UCSD-AML1 (cell line): ENCODE measurements around the gene DCAKD.

Experiments used
- DNase-seq: peaks from one replicate; lab custom pipeline; 2025; ENCODE audit not compliant: unreplicated experiment; lab: John Stamatoyannopoulos, UW

The DCAKD gene

GRCh38 chr17:45051060-45051719, at the start of gene DCAKD:
DCAKD (minus strand) TSS chr17:45051632; CDS start chr17:45034885, 16,747 bp downstream.
- DNase-seq, result peak; percentile 96

- DNase-seq, result peak; percentile 73
Observed at GRCh38 chr17:45098869-45099616, 47.6 kb upstream of the DCAKD start.

- DNase-seq, result no peak
Observed at GRCh38 chr17:45098081-45098868, 46.8 kb upstream of the DCAKD start.

GRCh38 chr17:45096926-45097325, 45.5 kb upstream of the DCAKD start:
- no peak for DNase-seq

DNA sequence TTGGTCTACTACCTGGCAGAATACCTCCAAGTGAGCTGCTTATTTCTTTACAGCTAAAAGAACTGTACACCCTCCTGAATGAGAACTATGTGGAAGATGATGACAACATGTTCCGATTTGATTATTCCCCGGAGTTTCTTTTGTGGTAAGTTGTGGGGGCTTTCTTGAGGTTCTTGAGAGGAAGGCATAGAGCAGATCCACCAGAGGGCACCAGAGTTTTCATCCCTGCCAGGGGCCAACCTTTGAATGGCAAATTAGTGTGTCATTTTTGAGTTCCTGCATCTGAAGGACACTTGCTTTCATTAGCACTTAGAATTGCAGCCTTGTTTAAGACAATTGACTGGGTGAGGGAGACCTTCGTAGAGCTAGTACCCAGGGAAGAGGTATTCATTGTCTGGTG, 44.7 kb upstream of the DCAKD start:
- DNase-seq, result no peak

DNA sequence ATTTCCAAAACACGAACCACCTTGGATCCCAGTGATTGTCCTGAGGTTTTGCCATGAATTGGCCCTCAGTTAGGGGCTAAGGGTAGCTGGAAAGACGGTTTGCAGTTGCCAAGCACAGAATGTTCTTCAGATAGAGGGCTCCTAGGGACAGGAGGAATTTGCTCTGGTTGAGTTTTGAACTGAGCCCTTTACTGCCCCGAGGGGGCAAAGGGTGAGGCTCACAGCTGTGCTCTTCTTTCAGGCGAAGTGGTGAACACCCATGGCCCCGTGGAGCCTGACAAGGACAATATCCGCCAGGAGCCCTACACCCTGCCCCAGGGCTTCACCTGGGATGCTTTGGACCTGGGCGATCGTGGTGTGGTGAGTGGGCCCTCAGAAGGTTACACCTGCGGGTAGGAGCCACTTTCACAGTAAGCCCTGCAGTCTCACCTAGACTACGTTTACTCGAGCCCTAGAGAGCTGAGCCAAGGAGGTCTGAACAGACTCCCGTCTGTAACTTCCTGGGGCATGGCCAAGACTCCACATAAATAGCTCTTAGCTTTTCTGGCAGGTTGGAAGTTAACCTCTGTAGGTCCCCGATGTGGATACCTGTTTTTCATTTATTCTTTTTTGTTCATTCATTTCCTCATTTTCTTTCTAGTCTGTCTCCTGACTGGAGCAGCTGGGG, 42.1 kb upstream of the DCAKD start:
- DNase-seq, result no peak

DNA sequence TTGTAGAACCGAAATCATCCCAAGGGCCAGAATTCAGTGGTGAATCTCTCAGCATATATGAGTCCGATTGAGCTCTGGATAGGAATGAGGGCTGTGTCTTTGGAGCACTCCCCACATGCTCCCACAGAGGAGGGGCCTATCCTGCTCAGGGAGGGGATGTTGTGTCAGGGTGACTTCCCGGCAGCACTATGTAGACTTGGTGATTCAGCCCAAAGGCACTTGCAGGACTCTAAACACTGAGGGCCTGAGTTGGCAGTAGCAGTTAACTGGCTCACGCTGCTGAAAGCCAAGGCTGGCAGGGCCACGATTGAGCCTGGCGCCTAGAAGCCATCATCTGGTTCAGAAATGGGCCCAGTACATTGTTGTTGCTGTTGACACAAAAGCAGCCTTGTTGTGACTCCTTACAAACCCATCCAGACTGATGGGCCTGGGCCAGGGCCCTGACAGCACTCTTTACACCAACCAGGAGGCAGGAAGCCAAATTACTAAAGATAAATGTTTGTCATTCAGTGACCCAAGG, 41.5 kb upstream of the DCAKD start:
- DNase-seq, result no peak

- no peak for DNase-seq
Observed at GRCh38 chr17:45091778-45092425, 40.5 kb upstream of the DCAKD start.

- DNase-seq, result no peak
Observed at GRCh38 chr17:45090711-45091110, 39.3 kb upstream of the DCAKD start.

DNA sequence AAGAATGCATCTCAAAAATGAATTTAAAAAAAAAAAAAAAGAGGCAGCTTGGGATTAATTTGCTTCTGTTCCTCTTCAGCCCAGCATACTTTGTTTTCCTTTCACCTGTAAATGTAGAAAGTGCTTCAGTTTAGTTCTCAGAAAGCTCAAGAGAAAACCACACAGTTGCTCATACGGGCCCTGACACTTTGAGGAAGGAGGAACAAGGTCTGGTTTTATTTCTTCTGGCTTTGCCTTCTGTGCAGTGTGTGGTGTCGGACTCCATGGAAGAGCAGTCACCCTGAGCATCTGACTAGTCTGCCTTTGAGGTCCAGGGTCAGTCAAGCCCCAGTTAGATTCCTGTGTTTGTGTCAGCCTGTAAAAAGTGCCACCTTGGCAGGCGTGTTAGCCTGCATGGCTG, 37.3 kb upstream of the DCAKD start:
- no peak for DNase-seq

GRCh38 chr17:45087978-45088377, 36.5 kb upstream of the DCAKD start:
- DNase-seq, result no peak

DNA sequence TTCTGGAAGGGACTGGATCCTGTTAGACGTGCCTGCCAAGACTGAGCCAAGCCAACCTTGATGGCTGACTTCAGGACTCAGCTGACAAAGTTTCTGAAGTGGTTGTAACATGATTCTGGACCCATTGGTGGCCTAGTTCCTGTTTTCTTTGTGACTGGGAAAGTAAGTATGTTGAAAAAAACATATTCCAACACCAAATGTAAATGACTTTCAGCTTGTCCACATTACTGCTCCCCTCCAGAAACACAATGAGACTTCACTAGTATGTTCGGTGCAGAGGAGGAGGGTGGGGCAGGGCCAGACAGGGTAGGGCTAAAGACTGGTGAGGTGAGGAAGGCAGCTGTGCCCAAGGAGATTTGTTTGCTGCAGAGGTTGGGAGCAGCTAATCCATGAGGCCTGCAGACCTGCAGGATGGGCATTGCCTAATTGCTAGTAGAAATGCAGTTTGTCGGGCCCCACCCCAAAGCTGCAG, 36.1 kb upstream of the DCAKD start:
- no peak for DNase-seq

- DNase-seq, result no peak
Observed at GRCh38 chr17:45086865-45087503, 35.6 kb upstream of the DCAKD start.

DNA sequence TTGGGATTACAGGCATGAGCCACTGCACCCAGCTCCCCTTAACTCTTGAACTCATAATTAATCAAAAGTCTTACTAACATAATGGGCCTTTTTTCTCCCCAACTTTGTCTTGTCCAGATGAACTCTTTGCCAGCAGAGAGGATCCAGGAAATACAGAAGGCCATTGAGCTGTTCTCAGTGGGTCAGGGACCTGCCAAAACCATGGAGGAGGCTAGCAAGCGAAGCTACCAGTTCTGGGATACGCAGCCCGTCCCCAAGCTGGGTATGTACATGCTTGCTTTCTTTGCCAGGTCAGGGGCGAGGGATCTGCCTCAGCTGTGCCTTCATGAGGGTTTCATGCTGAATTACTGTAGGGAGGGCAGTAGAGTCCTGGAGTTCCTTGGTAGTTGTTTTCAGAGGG, 35.0 kb upstream of the DCAKD start:
- no peak for DNase-seq

- DNase-seq, result no peak
Observed at GRCh38 chr17:45081047-45081703, 29.7 kb upstream of the DCAKD start.

- no peak for DNase-seq
Observed at GRCh38 chr17:45077643-45078042, 26.2 kb upstream of the DCAKD start.

DNA sequence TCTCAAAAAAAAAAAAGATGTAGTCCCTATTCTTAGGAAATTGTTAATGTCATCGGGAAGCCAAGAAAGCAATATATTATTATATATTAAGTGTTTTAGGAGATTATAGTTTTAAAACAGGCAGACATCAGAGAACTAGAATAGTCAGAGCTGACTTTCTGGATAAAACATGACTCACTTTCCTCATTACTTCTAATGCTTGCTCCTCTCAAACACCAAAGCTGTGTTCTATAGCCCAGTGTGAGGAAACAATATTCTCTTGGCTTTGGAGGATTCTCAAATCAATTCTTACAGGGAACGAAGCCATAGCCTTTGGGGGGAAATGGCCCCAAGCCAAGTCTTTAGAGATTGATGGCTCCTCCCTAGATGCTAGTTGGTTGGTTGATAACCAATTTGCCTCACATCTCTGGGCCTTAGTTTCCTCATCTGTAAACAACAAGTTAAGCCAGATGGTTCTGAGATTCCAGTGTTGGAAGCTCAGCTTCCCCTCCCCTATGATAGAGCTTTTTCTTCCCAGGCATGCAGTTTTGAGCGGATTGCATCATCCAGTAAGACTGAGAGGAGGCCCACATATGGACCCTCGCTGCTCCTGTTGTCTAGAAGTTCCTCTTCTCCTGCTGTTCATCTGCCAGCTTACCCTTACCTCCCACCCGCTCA, 22.1 kb upstream of the DCAKD start:
- DNase-seq, result no peak

DNA sequence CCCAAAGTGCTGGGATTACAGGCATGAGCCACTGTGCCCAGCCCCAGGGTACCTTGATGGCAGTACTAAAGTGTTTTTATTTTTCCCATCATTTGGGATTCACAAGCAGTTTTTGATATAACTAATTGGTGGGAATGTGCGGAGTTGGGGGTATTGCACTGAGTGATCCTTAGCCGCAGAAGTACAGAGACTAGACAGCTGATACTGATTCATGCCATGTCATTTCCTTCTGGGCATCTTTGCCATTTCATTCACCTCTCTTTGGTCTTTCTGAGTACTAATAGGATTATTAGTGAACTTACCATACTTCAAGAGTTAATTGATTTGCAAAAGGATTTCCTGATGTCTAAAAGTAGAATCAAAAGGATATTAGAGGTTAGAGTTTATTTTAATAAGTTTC, 19.4 kb upstream of the DCAKD start:
- no peak for DNase-seq

DNA sequence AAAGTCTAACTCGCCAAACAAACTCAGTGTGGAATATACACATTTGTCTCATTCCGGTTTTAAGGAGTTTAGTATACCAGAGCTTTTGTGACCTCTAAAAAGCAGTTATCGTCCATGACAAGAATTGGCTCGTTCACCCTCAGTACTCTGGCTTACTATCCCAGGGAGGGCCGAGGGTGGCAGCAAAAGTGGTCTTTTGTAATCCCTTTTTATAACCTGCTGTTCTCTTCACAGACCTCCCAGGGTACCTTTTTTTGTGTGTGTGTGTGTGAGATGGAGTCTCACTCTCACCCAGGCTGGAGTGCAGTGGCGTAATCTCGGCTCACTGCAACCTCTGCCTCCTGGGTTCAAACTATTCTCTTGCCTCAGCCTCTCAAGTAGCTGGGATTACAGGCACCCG, 18.6 kb upstream of the DCAKD start:
- DNase-seq, result no peak
